GM18861 (cell line): Measurements from ENCODE around the gene NT5C1B.

ENCODE experiments used
- ATAC-seq: cut with Tn5 transposase; IDR thresholded peaks from one replicate; pipeline ENCODE4 v1.9.1; 2021; ENCODE audit not compliant: unreplicated experiment

NT5C1B gene

GRCh38 chr2:18600255-18600613 lies 10.9 kb upstream of the NT5C1B start:
- ATAC-seq = no peak

- ATAC-seq = no peak
These were observed 10.3 kb upstream of the NT5C1B start for GRCh38 chr2:18599509-18600254.

- ATAC-seq = no peak
These were observed 9.6 kb upstream of the NT5C1B start for GRCh38 chr2:18598848-18599484.

DNA sequence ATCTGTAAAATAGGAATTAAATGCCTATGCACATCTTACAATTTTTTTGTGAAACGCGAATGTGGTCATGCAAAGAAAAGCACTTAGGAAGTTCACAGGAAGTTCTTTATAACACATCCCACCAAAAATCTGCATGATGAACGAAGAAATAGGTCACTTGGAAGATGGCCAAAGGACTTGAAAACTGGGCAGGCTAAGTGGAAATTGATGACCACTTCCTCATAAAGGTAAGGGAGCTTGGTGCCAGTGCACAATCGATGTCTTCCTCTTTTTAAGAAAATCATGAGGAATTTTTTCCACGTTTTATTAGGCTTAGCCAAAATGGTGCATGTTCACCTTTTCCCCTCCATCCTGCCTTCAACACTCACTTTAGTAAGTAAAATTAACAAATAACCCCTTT lies 8.2 kb upstream of the NT5C1B start:
- no peak for ATAC-seq

- ATAC-seq = no peak
These were observed 7.6 kb upstream of the NT5C1B start for GRCh38 chr2:18596993-18597392.

GRCh38 chr2:18593496-18593895 lies 4.1 kb upstream of the NT5C1B start:
- no peak for ATAC-seq

- no peak for ATAC-seq
These were observed 3.0 kb upstream of the NT5C1B start for GRCh38 chr2:18592372-18592771.

DNA sequence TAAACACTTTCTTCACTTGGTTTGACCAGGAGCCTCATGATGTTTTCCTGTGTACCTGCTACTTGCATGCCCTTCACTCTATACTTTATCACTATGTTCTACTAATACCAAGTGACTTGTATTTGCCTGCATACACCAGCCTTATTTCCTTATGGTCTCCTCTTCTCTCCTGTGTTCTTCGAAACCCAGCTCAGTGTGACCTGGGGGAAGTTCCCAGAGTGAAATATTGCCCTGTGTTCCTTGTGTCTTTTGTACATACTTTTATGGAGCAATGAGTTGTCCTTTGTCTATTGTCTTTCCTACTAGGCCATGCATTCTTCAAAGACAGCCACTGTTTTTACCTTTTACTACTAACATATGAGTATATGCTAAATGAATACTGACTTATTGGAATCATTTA lies 567 bp downstream of the NT5C1B start:
- no peak for ATAC-seq

DNA sequence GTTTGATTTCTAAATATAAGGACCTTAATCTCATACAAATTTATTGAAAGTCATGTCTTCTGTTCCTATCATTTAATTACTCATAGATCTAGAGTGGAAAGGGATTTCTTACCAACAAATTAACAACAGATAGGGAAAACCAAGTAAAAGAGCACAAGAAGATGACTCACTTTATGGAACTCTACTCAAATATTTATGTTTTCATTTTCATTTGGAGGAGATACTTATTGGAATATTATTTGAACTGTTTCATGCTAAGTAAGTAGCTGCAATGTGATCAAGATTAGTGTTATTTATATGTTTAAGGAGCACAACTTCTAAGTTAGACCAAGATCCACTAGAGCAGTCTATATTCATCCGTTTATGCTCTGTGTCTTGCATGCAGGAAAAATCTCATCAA lies 1.3 kb downstream of the NT5C1B start:
- ATAC-seq = no peak

DNA sequence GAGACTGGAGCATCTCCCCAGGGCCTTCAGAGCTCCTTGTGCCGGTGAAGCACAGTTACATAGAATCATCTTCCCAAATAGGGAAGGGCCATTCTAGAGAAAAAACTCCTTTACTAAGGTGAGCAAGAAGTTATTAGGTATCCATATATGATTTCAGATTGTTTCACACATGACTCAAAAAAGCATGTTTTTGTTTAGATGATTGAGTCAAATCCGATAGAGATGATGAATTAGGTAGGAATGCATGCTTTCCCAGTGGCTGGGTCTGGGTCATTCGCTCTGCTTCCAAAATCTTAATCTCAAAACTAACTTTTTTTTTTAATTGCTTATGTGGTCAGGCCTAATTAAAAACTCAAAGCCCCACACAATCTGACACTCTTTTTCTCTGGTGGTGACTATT lies 3.8 kb downstream of the NT5C1B start:
- no peak for ATAC-seq

GRCh38 chr2:18584608-18584954 lies 4.8 kb downstream of the NT5C1B start:
- no peak for ATAC-seq

DNA sequence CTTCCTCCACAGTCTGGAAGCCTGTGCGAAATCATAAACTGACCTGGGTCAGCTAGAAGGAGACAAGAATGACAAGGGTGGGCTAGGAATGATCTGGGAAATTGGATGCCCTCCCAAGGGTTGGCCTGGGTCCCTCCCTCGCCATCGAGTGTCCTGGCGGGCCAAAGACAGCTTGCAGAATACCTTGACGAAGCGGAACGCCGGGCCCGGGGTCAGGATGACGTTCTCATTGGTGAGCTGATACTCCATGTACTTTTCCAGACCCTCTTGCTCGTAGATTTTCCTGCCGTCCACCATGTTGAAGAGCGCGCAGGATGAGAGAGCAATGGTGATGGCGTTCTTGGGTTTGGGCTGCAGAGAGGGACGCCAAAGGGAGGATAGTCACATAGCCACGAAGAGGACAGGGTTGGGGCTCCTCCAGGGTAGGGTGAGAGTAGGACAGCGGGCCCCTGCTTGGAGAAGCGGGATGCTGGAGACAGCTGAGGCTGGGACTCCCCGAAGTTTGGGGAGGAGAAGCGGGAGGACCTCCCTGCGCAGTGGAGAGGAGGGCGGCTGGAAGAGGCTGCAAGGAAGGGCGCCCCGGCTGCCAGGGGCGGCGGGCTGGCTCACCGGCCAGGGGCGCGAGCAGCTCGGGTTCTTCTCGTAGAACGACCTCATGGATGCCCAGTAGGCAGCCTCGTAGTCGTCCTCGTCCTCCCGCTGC lies 5.3 kb downstream of the NT5C1B start:
- ATAC-seq = no peak

DNA sequence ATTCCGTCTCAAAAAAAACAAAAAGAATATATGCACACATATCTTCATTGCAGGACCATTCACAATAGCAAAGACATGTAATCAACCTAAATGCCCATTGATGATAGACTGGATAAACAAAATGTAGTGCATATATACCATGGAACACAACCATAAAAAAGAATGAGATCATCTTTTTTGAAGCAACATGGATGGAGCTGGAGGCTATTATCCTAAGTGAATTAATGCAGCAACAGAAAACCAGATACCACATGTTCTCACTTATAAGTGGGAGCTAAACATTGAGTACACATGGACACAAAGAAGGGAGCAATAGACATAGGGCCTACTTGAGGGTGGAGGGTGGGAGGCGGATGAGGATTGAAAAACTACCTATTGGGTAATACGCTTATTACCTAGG lies 8.8 kb downstream of the NT5C1B start:
- ATAC-seq = no peak

DNA sequence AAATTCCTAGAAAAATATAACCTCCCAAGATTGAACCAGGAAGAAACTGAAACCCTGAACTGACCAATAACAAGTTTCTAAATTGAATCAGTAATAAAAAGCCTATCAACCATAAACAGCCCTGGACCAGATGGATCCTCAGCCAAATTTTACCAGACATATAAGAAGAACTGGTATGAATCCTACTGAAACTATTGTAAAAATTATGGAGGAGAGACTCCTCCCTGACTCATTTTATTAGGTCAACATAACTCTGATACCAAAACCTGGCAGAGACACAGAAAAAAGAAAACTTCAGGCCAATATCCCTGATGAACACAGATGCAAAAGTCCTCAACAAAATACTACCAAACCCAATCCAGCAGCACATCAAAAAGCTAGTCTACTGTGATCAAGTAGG lies 11.3 kb downstream of the NT5C1B start:
- ATAC-seq = no peak

DNA sequence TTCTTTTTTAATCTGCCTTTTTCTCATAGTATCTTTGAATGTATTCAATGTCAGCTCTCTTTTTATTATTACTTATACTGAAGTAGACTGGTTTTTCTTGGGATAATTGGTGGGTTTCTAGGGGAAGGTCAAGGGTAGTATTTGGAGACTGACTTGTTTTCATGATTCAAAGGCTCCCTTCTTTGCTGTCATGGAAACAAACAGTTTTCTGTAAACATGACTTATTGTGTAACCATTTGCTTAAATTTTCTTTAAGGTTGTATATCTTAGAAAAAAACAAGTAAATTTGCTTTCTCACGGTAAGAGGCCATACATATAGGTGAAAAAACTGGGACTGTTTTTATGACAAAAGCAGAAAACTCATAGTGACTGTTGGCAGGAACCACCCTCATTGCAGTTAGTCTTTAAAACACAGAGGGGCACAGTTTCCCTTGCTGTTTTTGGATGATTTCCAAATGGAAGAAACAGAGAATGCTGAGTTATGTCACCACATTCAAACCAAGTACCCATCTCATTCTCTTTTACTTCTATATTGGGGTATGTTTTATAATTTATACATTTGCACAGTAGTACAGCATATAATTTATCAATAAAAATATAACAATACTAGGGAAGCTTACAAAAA lies 23.1 kb downstream of the NT5C1B start:
- ATAC-seq = no peak

DNA sequence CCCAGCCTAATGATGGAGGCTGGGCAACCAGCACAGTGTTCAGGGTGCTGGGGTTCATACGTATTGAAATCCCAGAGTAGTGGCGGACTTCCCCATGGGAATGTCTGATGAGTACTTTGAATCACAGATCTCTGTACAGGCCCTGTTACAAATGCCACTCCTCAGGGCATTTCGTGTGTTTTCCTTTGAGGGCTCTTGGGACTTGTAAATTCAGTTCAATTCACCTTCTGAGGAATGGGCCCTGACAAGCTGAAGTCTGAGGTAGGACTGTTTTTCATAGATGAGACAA lies 28.6 kb downstream of the NT5C1B start:
- ATAC-seq = no peak

- peak; percentile 92 for ATAC-seq
These were observed 29.2 kb downstream of the NT5C1B start, which contains the start of gene RDH14 for GRCh38 chr2:18560031-18560796. Gene RDH14 (minus strand): TSS chr2:18560653. CDS start chr2:18560572, 81 bp downstream.

GRCh38 chr2:18559531-18560030 lies 29.8 kb downstream of the NT5C1B start:
- no peak for ATAC-seq

- no peak for ATAC-seq
These were observed 30.9 kb downstream of the NT5C1B start for GRCh38 chr2:18558458-18558857.

DNA sequence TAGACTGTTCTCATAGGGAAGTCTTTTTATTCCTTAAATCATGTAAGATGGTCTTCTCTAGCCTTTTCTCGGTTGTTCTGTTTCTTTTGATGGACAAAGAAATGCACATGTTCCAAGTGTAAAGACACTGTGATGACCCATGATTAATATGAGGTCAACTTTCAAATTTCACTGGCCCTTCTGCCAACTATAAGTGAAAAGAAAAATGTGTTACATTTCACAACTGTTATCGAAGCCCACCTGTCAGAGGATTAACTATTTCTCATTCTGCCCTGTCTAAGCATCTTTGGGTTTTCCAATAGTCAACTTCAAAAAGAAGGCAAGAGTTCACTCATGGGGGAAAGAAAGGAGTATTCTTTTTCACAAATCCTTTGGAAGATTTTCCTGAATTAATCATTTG lies 32.2 kb downstream of the NT5C1B start:
- ATAC-seq = no peak
